GM12878 (cell line): ENCODE measurements around the gene ACSL4. TPM values are rescaled to one million over a fixed set of nuclear protein-coding genes. Genes with fewer than 3 reads are reported as not detected.

Source experiments
- ATAC-seq: fragments of 200-7000 bp; cut with Tn5 transposase; 3 replicates; pipeline ENCODE4 v1.9.1; 2020; ENCODE audit warnings: mild to moderate bottlenecking, moderate library complexity
- BruUV-seq: library from RNA; stranded (reverse); fragments of 400-500 nt; replicated peaks from 2 replicates; lab custom pipeline; 2021; lab: Mats Ljungman, UMichigan
- CTCF ChIA-PET: fragments of 300-600 bp; sonication (Branson Sonifier 250); formaldehyde crosslinking; extraction: SDS; loops from one replicate; lab custom pipeline; 2021; ENCODE audit warnings: inconsistent platforms; lab: Yijun Ruan, JAX
- POLR2A ChIA-PET: fragments of 350-600 bp; formaldehyde crosslinking; extraction: SDS; loops from one replicate; lab custom pipeline; 2021; ENCODE audit warnings: inconsistent platforms; lab: Charles Lee
- RAD21 ChIA-PET: fragments of 300-600 bp; sonication (Branson Sonifier 250); formaldehyde crosslinking; loops from one replicate; lab custom pipeline; 2023; ENCODE audit warnings: antibody characterized with exemption; ENCODE audit not compliant: unreplicated experiment; lab: Charles Lee
- SMC1A ChIA-PET: fragments of 300-600 bp; sonication (Branson Sonifier 250); formaldehyde crosslinking; loops from one replicate; lab custom pipeline; 2023; ENCODE audit not compliant: unreplicated experiment, uncharacterized antibody; lab: Charles Lee
- DNase-seq: peaks from one replicate; pipeline ENCODE4 v3.0.0-alpha.2; 2011; ENCODE audit warnings: low read depth, low spot score
- FAIRE-seq: peaks from 3 replicates; lab custom pipeline; 2011; peaks lifted over from hg19 to GRCh38; lab: Jason Lieb, UNC
- H2AFZ ChIP-seq: 2 replicates; pipeline ENCODE4 v1.6.0; 2011; ENCODE audit warnings: low read depth, low read length, control low read depth; ENCODE audit not compliant: control insufficient read depth
- H3K27ac ChIP-seq: 2 replicates; pipeline ENCODE4 v1.5.1; 2011; ENCODE audit warnings: control low read depth; ENCODE audit not compliant: control insufficient read depth, insufficient read depth
- H3K27me3 ChIP-seq, 2 experiments: replicated peaks in 1 of 2; 2 replicates each; pipeline versions ENCODE4 v1.6.0 to v1.6.1; 2011; ENCODE audit warnings: low read length in 1 of 2; ENCODE audit not compliant: control insufficient read depth in 2 of 2, insufficient read depth in 2 of 2
- H3K36me3 ChIP-seq, 2 experiments: 2 replicates each; pipeline ENCODE4 v1.5.1; 2011; ENCODE audit warnings: low read length in 1 of 2; ENCODE audit not compliant: control insufficient read depth in 2 of 2, insufficient read depth in 2 of 2
- H3K4me1 ChIP-seq: 2 replicates; pipeline ENCODE4 v1.6.1; 2011; ENCODE audit warnings: mild to moderate bottlenecking, low read length, moderate library complexity, mixed read lengths; ENCODE audit not compliant: control insufficient read depth, insufficient read depth
- H3K4me2 ChIP-seq: 2 replicates; pipeline ENCODE4 v1.6.0; 2011; ENCODE audit warnings: control low read depth; ENCODE audit not compliant: control insufficient read depth, insufficient read depth
- H3K4me3 ChIP-seq: fragments of 200-600 bp; sonication (generic); 2 replicates; pipeline ENCODE4 v1.5.1; 2016
- H3K79me2 ChIP-seq: 2 replicates; pipeline ENCODE4 v1.6.0; 2011; ENCODE audit warnings: low read length; ENCODE audit not compliant: control insufficient read depth, insufficient read depth
- H3K9ac ChIP-seq: 2 replicates; pipeline ENCODE4 v1.8.0; 2011; ENCODE audit warnings: low read length, control low read depth, mixed read lengths; ENCODE audit not compliant: control insufficient read depth, insufficient read depth
- H3K9me3 ChIP-seq: replicated peaks from 3 replicates; pipeline ENCODE4 v1.5.1; 2011; ENCODE audit warnings: mild to moderate bottlenecking, low read length; ENCODE audit not compliant: control insufficient read depth, insufficient read depth
- H4K20me1 ChIP-seq: 2 replicates; pipeline ENCODE4 v1.6.0; 2011; ENCODE audit not compliant: control insufficient read depth, insufficient read depth
- ETV6 ChIP-seq, 2 experiments: fragments of 450-650 bp in 1 of 2; IDR thresholded peaks in 1 of 2; conservative IDR thresholded peaks in 1 of 2; 2 replicates each; pipeline ENCODE4 v1.6.1; 2014; ENCODE audit warnings: antibody characterized with exemption in 1 of 2, borderline replicate concordance in 1 of 2, low read depth in 1 of 2, mild to moderate bottlenecking in 1 of 2, moderate library complexity in 1 of 2
- POLR2AphosphoS5 ChIP-seq: IDR thresholded peaks from 2 replicates; pipeline ENCODE4 v1.6.1; 2011; ENCODE audit warnings: mild to moderate bottlenecking, low read length, inconsistent platforms
- WGBS: methylation state at CpG from one replicate; pipeline ENCODE4 v1.1.6; 2016; ENCODE audit warnings: low lambda C conversion rate; ENCODE audit not compliant: insufficient replicate concordance, insufficient coverage; ENCODE audit errors: missing lambda C conversion rate; 5-methylcytosine and 5-hydroxymethylcytosine counted together
- in situ Hi-C: fragments of 300-500 bp; cut with MboI; formaldehyde crosslinking; loops from 9 replicates; pipeline ENCODE4 v1.14.3; 2018; ENCODE audit warnings: mixed read lengths
- intact Hi-C: fragments of 100-400 bp; cut with micrococcal nuclease; formaldehyde crosslinking; loops from one replicate; pipeline ENCODE4 v1.14.2; 2022; ENCODE audit not compliant: unreplicated experiment
- polyA plus RNA-seq, 11 experiments: library from polyadenylated mRNA; depleted of rRNA in 4 of 11; unstranded in 6 of 11; stranded (reverse) in 5 of 11; fragments of >200 nt; fragmentation: Nextera tagmentation in 4 of 11; fragmentation: Illumina TruSeq in 1 of 11; extraction: Ambion mirVana in 4 of 11; extraction: Trizol in 1 of 11; gene quantifications; 1 replicate in 1 of 11; 2 replicates in 10 of 11; pipeline versions ENCODE4 v1.2.1 to v1.2.3, GENCODE V29; 2011 to 2016; ENCODE audit warnings: inconsistent platforms in 2 of 11, missing spikeins in 2 of 11, low read depth in 1 of 11
- total RNA-seq, 4 experiments: library from RNA; depleted of rRNA in 3 of 4; stranded (reverse); fragments of >200 nt in 3 of 4; fragmentation: Illumina TruSeq in 1 of 4; extraction: Trizol in 1 of 4; gene quantifications; 2 replicates each; pipeline versions ENCODE4 v1.2.1 to v1.2.3, GENCODE V29; 2013 to 2021
- TF ChIP-seq, protein P1 (sequence below): IDR thresholded peaks from 2 replicates; pipeline ENCODE4 v1.6.1; 2012; ENCODE audit warnings: mild to moderate bottlenecking, low read depth, low read length

Gene ACSL4
- total and polyA plus RNA-seq, 10 of the 15 experiments (the other 5 are each of a cell fraction or from before 2014, with no cell fraction given): 20.7 to 66.6 (median 45.4) TPM

DNA sequence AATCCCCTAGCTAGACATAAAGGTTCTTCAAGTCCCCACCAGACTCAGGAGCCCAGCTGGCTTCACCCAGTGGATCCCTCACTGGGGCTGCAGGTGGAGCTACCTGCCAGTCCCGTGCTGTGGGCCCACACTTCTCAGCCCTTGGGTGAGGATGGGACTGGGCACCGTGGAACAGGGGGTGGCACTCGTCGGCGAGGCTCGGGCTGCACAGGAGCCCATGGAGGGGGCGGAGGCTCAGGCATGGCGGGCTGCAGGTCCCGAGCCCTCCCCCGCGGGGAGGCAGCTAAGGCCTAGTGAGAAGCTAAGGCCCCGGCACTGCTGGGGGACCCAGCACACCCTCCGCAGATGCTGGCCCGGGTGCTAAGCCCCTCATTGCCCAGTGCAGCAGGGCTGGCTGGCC lies 16.1 kb upstream of the ACSL4 start:
- Histone ChIP-seq H3K4me3 (no peak overlapping the region), H3K4me1 (no peaks in the 10 kb centered on the region)
- 71% methylated on average over 7 of the region's 14 CpGs for WGBS
- TF ChIP-seq ETV6 (conservative IDR thresholded peaks at IDR 0.05 in 1 of 2, IDR thresholded peaks at IDR 0.05 in 1 of 2; ENCODE audit: borderline replicate concordance in 1 of 2, low read depth in 1 of 2) (no peak), POLR2AphosphoS5 (no peak)
- TF ChIP-seq, protein P1, sequence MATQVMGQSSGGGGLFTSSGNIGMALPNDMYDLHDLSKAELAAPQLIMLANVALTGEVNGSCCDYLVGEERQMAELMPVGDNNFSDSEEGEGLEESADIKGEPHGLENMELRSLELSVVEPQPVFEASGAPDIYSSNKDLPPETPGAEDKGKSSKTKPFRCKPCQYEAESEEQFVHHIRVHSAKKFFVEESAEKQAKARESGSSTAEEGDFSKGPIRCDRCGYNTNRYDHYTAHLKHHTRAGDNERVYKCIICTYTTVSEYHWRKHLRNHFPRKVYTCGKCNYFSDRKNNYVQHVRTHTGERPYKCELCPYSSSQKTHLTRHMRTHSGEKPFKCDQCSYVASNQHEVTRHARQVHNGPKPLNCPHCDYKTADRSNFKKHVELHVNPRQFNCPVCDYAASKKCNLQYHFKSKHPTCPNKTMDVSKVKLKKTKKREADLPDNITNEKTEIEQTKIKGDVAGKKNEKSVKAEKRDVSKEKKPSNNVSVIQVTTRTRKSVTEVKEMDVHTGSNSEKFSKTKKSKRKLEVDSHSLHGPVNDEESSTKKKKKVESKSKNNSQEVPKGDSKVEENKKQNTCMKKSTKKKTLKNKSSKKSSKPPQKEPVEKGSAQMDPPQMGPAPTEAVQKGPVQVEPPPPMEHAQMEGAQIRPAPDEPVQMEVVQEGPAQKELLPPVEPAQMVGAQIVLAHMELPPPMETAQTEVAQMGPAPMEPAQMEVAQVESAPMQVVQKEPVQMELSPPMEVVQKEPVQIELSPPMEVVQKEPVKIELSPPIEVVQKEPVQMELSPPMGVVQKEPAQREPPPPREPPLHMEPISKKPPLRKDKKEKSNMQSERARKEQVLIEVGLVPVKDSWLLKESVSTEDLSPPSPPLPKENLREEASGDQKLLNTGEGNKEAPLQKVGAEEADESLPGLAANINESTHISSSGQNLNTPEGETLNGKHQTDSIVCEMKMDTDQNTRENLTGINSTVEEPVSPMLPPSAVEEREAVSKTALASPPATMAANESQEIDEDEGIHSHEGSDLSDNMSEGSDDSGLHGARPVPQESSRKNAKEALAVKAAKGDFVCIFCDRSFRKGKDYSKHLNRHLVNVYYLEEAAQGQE: no peak
- TF ChIP-seq, all 136 proteins: peak for 0
- H4K20me1 ChIP-seq: no peaks in the 10 kb centered on the region
- H2AFZ ChIP-seq: no peak overlapping the region
- H3K4me2 ChIP-seq: no peak overlapping the region
- DNase-seq (no peak), FAIRE-seq (no peak), ATAC-seq (no peak)
- H3K9me3 ChIP-seq: no peaks in the 10 kb centered on the region
- H3K9ac ChIP-seq: no peak overlapping the region
- no peaks in the 10 kb centered on the region for H3K79me2 ChIP-seq
- SMC1A ChIA-PET: no interaction called here
- RAD21 ChIA-PET: no interaction called here
- no peak overlapping the region for H3K27ac ChIP-seq
- intact Hi-C loops (no loop called here), in situ Hi-C loops (no loop called here)
- no peaks in the 10 kb centered on the region for H3K27me3 ChIP-seq
- POLR2A ChIA-PET: no interaction called here
- BruUV-seq: no TSS peak
- CTCF ChIA-PET: interaction anchor here (0.9 kb wide), 1 partner anchor 36 kb away, joined by 3 read pairs; no protein-coding TSS in a partner anchor
- H3K36me3 ChIP-seq: no peaks in the 10 kb centered on the region
